GM12874 (cell line): ENCODE data around the gene GLI3.

Experiments used
- TF ChIP-seq, protein P1 (sequence below): IDR thresholded peaks from 2 replicates; pipeline ENCODE4 v1.5.1; 2011; ENCODE audit warnings: low read depth, mild to moderate bottlenecking, control low read depth, low read length, moderate library complexity; ENCODE audit not compliant: insufficient read depth

The GLI3 gene

DNA sequence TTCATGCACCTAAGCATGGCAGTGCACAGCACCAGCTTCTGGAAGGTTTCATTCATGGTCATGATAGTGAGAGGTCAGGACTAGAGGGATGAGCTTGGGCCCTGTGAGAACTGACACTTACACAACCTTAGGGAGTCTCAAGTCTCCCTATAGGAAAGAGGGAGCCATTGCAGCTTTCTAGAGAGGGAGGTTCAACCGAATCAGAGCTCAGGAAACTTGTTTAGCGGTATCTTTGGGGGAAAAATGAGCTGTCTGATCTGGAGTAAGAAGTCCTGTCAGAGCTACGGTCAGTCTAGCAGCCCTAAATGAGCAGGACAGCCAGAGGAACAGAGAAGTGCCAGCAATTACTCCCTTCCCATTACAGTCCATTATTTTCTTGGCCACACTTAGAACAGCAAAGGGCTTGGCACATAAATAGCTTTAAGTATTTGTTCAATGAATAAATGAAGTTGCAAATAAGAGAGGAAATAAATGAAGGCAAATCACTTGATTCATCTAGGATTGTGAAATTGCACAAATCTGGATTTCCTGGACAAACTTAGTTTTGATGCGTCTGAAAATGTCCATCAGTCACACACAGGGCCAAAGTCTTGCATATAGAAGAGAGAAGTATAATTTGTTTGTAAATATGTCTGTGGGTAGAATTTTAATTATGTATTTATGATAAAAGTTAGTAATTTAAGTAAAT, 262.0 kb downstream of the GLI3 start:
- TF ChIP-seq, protein P1, sequence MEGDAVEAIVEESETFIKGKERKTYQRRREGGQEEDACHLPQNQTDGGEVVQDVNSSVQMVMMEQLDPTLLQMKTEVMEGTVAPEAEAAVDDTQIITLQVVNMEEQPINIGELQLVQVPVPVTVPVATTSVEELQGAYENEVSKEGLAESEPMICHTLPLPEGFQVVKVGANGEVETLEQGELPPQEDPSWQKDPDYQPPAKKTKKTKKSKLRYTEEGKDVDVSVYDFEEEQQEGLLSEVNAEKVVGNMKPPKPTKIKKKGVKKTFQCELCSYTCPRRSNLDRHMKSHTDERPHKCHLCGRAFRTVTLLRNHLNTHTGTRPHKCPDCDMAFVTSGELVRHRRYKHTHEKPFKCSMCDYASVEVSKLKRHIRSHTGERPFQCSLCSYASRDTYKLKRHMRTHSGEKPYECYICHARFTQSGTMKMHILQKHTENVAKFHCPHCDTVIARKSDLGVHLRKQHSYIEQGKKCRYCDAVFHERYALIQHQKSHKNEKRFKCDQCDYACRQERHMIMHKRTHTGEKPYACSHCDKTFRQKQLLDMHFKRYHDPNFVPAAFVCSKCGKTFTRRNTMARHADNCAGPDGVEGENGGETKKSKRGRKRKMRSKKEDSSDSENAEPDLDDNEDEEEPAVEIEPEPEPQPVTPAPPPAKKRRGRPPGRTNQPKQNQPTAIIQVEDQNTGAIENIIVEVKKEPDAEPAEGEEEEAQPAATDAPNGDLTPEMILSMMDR: no peak

DNA sequence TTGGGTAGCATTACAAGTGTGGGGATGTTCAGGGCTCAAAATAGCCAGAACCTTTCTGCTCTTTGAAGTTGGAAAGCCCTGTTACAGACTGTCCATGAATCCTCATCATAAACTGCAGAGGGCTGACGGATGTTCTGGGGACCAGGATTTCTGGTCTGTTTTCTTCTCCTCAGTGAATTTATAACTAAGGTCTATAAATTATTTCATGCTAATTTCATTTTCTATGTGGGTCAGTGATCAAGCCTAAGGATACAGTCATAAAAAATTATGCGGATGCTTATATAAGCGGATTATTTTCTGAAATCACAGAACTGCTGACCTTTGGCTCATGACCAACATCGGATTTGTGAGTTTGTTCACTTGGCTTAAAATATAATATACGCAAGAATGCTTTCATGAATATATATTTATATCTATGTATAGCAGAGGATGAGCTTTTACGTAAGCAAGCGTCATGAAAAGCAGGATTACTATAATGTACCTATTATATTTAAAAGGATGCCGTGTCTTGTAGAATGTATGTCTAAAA, 263.7 kb downstream of the GLI3 start:
- TF ChIP-seq, protein P1: no peak

DNA sequence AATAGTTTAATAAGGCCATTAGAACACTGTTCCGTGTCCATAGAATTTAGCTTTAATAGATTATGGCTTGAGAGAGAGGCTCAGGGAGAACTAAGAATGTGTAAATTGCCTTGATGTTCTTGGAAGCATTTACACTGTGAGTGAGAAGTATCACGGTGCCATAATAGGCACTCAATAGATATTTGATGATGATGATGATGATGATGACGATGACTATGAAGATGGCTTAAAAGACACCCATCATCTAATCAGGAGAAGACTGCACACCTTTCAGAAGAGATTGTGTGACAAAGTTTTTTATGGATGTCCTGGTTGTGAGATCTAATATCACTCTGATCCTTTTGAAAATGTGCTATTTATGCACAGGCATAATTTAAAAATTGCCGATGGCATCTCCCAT, 264.2 kb downstream of the GLI3 start:
- TF ChIP-seq, protein P1: no peak

DNA sequence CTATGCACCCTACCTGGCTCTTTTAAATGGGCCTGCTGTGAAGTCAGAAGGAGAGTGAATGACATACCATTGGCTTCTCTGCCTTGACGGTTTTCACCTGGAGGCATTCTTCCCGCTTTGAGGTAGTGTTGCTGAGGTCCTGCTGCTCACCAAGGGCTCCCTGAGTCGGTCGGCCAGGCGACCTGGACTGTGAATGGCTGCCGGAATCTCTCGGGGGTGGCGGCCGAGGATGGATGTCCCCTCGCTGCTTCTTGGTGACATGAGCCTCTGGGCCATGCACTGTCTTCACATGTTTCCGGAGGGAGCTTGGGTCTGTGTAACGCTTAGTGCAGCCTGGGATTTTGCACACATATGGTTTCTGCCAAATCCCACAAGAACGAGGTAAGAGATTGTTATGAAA, 264.7 kb downstream of the GLI3 start:
- TF ChIP-seq, protein P1: no peak

DNA sequence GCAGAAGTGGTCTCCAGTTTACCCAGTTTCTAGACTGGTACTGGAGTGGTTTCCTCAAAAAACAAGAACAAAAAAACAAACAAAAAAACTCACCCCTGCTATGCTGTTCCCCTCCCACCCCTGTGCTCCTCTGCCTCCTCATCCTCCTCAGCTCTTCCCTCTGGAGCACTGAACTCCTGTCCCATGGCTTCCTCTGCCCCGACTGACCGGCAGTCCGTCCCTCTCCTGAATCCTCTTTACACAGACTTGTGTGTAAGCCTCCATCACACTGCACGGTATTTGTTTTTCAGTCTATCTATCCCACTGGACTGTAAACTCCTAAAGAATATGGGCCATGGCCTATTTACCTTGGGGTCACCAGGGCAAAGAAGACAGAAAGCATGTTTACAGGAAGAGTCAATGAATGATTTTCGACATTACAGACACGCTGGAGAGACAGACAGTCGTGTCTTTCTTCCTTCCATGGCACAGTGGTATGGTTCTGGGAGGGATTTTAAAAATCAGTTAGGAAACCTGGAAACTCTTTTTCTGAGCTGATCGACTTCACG, 265.3 kb downstream of the GLI3 start:
- TF ChIP-seq, protein P1: no peak

DNA sequence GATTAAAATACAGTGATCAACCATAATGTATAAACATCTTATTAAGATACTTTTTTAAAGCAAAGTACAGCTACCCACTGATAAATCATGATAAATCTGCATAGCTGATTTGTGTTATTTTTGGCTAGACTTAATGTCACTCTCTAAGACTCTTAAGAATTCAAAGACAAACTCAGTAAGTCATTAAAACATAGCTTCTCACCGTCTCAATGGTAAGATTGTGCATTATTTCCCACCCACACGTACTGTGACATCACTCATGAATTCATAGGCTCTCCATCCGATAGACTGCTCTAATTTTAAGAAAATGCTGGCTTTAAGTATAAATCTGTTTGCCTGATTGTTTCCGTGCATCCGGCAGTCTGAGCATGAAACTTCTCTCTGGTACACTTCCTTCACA, 266.1 kb downstream of the GLI3 start:
- TF ChIP-seq, protein P1: no peak

DNA sequence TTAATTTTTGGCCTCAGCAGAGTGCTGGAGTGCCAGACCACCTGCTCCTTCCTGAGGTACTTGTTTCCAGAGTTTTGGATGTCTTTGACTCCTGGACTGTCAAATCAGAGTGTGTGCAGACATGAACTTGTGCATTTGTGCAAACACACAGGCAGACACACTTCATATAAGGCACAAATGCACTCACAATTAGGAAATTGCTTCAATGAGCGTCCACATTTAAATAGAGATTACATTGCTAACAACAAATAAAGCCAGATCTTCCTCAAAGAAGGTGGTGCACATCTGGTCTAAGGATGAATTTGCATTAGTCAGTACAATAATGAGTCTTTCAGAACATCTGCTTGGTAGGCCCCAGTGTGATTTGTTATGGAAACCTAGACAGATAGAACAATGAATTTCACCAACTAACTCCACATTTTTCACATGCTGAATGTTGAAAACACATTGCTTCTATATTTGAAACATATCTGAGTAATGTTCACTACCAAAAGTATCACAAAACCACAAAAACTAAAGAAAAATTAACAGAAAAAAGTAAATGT, 267.4 kb downstream of the GLI3 start:
- TF ChIP-seq, protein P1: no peak
